Fibroblast of the conjunctiva (primary cell): Measurements from ENCODE around the gene KAT8.
"Not testable (repeated sequence)": the region's sequence is repeated elsewhere in the genome, so short reads cannot be mapped to it uniquely, and the experiment has no call there.

Experiments
- DNase-seq: peaks from one replicate; pipeline ENCODE4 v3.0.0-alpha.2; 2010; ENCODE audit warnings: low read depth

The KAT8 gene

DNA sequence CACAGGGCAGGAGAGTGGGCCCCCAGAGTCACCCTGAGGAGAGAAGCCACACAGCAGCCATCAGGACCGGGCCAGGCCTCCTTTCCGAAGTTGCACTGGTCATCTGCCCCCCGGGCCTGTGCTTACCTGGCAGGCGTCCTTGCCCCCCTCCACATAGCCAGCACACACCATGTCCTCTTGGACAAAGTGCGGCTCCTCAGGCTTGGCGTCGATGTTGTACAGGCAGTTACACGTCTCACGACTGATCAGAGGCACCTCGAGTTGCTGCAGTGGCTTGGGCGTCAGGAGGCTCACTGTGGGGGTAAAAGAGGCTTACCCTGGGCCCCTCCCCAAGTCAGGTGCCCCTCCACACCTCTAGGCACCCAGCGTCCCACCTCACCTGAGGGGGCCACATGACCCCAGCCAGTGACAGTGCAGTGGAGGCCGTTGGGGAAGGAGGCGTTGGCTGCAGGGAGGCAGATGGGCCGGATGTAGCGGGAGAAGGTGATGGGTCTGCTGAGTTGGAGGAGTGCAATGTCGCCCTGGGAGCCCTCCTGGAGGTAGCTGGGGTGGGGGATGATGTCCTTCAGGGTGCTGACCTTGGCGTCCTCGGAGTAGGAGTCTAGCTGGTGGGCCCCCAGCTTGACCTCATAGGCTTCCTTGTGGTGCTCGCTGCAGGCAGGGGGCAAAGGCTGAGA lies 15.0 kb downstream of the KAT8 start:
- DNase-seq: no peak

DNA sequence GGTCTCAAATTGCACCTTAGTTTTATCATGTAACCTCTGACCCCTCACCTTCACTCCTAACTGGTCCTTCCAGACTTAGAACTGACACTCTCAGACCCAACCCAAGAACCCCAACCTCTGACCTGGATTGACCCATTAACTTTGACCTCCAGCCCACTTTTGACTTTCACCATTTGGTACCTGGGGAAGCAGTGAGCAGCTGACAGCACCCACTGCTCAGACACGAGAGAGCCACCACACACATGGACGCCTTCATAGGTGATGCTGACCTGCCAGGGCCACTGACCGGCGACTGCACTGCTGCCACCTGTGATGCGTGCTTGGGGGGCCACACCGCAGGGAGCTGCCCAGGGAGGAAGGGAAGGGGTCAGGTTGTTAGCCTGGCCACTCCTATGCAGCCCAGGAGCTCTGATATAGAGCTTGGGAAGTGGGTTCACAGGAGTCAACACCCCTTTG lies 15.6 kb downstream of the KAT8 start:
- DNase-seq: no peak

DNA sequence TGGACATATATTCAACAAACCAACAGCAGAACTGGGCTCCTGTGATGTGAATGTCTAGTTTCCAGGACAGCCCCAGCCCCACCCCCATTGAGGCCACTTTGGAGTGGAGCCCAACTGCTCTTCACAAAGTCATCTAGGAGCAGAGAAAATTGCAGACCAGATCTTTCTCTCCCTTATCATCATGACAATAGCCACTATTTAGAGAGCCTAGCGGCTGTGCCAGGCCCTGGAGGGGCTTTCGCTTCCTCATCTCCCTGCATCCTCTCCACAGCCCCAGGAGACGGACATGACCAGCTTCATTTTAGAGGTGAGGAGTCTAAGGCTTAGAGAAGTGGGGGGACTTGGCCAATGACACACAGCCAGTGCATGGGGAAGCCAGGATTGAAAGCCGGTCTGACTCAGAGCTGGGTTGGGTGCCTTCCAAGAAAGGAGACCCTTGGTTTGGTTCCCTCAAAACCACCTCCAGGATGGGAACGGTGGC lies 16.7 kb downstream of the KAT8 start:
- DNase-seq: no peak

GRCh38 chr16:31134625-31135534 lies 17.4 kb downstream of the KAT8 start:
- no peak for DNase-seq

- DNase-seq: no peak
These were observed 18.2 kb downstream of the KAT8 start, which contains the start of gene PRSS8 for GRCh38 chr16:31135535-31136286. Gene PRSS8, minus strand, starts transcription at chr16:31135727. Its CDS starts 229 bp downstream, at chr16:31135498.

GRCh38 chr16:31136287-31136662 lies 18.8 kb downstream of the KAT8 start:
- DNase-seq: no peak

DNA sequence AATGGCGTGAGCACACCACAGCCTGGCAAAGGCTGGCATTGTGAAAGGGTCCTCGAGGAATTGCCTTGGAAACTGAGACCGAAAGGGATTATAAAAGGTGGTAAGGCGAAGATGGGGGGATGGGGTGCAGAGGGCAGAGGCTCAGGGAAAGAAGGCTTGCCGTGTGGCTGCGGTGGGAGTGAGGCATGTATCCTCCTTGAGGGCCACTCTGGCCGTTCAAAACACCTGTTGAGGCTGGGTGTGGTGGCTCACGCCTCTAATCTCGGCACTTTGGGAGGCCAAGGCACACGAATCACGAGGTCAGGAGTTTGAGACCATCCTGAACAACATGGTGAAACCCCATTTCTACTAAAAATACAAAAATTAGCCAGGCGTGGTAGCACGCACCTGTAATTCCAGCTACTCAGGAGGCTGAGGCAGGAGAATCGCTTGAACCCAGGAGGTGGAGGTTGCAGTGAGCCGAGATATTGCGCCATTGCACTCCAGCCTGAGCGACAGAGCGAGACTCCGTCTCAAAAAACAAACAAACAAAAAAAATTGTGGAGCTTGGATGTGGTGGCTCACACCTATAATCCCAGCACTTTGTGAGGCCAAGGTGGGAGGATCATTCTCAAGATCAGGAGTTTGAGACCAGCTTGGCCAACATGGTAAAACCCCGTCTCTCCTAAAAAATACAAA lies 19.5 kb downstream of the KAT8 start:
- not testable (repeated sequence) for DNase-seq

- peak; percentile 9 for DNase-seq
These were observed 21.4 kb downstream of the KAT8 start for GRCh38 chr16:31138621-31139578.

- not testable (repeated sequence) for DNase-seq
These were observed 23.6 kb downstream of the KAT8 start for GRCh38 chr16:31141071-31141469.

GRCh38 chr16:31141489-31142108 lies 24.1 kb downstream of the KAT8 start:
- DNase-seq: no peak

GRCh38 chr16:31142109-31143010 lies 24.9 kb downstream of the KAT8 start:
- peak; percentile 98 for DNase-seq

DNA sequence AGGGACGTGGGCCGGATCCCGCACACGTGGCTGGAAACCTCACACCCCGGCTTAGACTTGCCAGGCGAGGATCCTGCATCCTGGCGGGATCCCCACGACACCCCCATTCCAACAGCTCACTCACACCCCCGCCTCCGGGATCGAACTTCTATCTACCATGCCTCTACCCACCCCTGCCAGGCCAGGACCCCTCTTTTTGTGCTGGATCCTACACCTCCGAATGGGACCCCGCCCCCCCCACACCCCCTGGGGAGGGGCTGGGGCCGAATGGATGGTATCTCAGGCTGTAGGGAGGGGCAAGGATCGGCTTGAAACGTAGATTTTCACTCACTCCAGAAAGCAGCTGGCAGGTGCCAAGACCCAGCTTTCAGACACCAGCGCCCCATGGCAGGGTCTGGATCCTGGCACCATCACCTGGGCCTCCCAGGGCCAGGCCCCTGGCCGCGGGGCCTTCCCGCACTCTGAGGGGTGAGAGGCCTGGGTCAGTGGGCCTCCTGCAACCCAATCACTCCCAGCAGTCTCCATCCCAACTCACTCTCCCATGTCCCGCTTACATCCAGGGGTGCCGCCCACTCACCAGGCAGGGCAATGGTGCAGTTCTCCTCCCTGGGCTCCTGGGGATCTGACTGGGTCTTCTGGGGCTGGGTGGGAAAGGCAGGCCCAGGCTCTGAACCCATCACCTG lies 25.7 kb downstream of the KAT8 start:
- DNase-seq: no peak

- no peak for DNase-seq
These were observed 26.3 kb downstream of the KAT8 start for GRCh38 chr16:31143694-31144148.

- DNase-seq: not testable (repeated sequence)
These were observed 27.0 kb downstream of the KAT8 start for GRCh38 chr16:31144418-31144817.

GRCh38 chr16:31145398-31145990 lies 28.0 kb downstream of the KAT8 start:
- no peak for DNase-seq

- DNase-seq: no peak
These were observed 30.1 kb downstream of the KAT8 start for GRCh38 chr16:31147574-31147973.

DNA sequence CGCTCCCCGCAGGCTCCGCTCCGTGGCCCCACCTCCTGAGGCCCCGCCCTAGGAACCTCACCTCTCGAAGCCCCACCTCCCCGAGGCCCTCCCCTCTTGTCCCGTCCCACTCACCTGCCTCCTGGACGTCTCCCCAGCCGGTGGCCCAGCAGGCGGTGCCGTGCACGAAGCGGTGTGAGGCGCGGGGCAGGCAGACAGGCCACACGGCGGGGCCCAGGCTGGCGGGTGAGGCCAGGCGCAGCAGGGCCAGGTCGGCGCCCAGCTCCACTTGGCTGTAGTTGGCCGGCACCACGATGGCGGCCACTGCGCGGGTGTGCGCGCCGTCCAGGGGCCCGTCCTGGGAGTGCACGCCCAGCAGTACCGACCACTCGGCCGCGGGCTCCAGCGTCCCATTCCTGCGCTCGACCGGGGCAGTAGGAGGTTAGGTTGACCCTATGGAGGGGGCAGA lies 30.8 kb downstream of the KAT8 start:
- no peak for DNase-seq

DNA sequence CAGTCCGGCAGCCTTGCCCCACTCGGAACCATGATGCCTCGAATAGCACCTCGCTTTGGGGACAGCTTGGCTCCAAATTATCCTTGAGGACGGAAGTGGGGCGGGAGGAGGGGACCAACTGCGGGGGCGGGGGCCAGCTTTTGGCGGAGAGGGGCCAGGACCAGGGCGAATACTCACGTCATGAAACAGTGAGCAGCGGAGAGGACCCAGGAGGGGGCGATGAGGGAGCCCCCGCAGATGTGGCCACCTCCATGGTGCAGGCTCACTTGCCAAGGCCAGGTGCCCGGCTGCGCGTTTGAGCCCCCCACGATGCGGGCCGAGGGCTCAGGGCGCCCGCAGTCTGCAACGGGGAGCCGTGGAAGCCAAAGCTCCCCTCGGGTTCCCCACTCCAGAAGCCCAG lies 31.4 kb downstream of the KAT8 start:
- DNase-seq: no peak
